Measurements from ENCODE around the gene DMWD.

Gene DMWD

DNA sequence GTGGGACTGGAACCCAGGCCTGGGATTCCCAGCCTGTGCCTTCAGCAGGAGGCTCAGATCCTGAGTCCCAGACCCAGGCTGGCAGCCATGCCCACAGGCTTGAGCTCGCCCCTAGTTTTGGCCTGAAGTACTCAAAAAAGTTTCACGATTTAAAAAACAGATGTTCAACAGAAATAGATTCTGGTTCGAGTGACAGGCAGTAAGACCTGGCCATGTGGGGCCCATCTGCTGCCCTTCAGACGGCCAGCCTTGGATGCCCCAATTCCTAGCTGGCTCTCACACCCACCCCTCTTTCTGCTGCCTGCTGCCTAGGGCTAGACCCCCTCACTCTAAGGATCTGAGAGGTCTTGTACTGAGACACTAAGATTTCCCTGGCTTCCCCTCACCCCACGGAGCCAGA, 7.5 kb downstream of the DMWD start:
- DNase-seq: no peak

DNA sequence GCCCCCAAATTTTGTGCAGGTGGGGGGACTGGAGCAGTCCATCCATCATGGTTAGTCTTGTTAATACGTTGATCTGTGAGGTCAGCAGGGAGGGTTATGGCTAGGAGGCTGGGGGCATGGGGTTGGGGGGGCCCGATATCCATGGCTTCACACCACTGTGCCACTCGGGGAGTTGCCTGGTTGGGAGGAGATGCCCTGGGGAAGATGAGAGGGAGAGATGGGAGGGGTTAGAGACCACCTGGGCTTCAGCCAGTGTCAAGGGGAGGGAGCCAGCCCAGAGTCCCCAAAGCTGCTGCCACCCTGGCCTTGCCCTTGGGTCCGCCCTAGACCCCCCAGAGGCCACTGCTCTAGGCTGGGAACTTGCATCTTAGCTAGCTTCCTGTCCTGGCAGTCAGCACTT, 8.5 kb downstream of the DMWD start:
- no peak for DNase-seq

GRCh38 chr19:45782820-45783785, 9.5 kb downstream of the DMWD start:
- DNase-seq: no peak

GRCh38 chr19:45782162-45782691, 10.4 kb downstream of the DMWD start, which contains the start of gene DMPK:
Gene DMPK (minus strand): TSS chr19:45782490. CDS start chr19:45782352, 138 bp downstream.
- no peak for DNase-seq

DNA sequence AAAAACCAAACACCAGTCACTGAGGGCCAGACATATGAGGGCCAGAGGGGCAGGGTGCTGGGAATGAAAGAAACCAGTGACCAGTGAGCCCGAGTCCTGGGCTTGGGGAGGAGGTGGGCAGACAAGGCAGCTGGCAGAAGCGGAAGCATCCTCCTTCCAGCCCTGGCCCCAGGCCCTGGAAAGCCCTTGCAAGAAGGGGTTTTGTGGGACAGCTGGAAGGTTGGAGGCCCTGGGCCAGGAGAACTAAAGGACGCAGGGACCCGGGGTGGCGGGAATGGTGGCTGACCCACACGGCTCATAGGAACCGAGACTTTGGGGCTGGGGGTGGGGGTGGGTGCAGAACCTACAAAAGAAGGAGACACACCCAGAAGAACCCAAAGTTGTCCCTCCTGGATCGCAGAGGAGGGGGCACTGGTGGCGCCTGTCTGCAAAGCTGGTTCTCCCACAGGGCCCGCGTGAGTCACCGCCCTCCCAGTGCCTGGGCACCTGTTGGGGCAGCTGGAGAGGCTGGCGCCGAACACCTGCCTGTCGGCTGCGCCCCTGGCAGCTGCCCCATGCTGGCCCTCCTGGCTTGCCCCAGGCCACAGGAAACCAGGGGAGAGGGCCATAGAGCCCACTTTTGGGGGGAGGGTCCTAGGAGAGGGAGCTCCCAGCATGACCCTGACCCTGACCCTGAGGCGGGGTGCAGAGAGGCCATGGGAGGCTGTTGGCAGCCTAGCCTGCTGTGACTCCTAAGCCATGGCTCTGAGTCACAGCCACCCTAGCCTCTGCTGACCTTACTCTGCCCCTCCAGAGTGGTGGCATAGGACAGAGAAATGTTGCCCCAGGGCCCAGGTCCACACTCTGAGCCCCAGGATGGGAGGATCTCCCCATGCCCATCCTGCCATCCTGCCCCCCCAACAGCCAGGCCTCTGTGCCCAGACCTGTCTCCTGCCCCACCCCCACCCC, 11.2 kb downstream of the DMWD start:
- DNase-seq: no peak

GRCh38 chr19:45780448-45781213, 12.0 kb downstream of the DMWD start:
- DNase-seq: no peak

- no peak for DNase-seq
Measured at GRCh38 chr19:45780146-45780447, 12.5 kb downstream of the DMWD start.

DNA sequence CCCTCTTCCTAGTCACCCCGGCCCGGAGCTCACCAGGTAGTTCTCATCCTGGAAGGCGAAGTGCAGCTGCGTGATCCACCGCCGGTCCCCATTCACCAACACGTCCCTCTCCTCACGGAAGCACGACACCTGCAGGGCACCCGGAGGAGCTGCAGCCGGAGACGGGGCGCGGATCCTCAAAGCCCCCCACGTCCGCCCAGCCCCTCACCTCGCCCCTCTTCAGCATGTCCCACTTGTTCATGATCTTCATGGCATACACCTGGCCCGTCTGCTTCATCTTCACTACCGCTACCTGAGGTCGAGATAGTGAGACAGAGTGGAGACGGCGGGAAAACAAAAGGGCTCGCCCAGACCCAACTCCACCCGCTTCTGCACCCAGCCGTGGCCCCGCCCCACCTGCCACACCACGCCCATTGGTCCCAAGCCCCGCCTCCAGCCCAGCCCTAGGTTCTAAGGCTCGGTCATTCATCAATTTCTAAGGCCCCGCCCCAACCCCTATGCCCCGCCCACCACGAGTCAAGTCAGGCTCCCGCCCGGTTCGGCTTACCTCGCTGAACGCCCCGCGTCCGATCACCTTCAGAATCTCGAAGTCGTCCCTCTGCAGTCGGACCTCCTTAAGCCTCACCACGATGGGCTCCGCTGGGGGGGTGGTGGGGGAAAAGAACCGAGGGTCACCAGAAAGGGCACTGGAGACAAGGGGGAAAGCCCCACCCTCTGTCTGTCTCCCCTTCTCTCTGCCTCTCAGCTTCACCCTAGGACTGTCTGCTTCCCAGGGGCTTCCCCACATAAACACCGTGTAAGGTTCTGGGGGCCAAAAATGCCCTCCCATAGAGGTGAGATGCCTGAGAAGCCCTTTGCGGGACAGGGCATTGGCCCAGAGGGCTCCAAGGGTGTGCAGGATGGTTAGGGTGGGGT, 13.2 kb downstream of the DMWD start:
- peak; percentile 84 for DNase-seq

DNA sequence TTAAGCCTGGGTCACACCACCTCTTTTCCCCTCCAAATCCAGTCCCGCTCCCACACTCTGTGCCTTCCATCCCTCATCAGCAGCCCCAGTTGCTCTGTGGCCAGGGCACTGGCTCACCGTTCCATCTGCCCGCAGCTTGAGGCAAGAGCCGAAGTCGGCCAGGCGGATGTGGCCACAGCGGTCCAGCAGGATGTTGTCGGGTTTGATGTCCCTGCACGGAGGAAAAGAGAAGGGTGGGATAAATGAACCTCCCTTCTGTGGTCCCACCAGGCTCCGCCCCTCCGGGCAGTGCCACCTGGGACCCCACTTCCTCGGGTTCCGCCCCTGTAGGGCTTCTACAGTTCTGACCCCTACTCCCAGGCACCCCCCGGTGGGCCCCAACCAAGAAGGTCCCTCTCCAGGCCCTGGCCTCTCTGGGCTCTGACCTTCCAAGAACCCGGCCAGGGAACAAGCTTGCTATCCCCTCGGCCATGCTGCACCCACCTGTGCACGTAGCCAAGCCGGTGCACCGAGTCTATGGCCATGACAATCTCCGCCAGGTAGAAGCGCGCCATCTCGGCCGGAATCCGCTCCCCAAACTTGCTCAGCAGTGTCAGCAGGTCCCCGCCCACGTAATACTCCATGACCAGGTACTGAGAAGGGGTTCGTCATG, 14.5 kb downstream of the DMWD start:
- no peak for DNase-seq

- no peak for DNase-seq
Measured at GRCh38 chr19:45777395-45777961, 15.2 kb downstream of the DMWD start.

DNA sequence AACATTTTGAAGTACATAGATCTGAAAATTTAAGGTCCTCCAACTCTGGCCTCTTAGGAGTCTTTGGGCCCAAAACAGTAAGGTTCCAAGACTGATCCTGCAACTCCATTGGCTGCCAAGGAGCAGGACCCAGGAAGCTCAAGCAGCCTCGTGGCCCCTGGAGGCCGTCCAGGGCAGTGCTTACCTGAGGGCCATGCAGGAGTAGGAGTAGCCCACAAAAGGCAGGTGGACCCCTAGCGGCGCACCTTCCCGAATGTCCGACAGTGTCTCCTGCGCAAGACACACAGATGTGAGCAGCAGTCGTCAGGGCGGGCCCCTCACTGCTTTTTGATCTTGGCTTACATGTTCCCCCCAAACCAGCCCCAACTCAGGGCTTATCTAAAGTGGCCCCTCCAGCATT, 17.9 kb downstream of the DMWD start:
- DNase-seq: no peak

- no peak for DNase-seq
Measured at GRCh38 chr19:45773384-45773783, 19.3 kb downstream of the DMWD start.

- DNase-seq: no peak
Measured at GRCh38 chr19:45772912-45773311, 19.7 kb downstream of the DMWD start.

DNA sequence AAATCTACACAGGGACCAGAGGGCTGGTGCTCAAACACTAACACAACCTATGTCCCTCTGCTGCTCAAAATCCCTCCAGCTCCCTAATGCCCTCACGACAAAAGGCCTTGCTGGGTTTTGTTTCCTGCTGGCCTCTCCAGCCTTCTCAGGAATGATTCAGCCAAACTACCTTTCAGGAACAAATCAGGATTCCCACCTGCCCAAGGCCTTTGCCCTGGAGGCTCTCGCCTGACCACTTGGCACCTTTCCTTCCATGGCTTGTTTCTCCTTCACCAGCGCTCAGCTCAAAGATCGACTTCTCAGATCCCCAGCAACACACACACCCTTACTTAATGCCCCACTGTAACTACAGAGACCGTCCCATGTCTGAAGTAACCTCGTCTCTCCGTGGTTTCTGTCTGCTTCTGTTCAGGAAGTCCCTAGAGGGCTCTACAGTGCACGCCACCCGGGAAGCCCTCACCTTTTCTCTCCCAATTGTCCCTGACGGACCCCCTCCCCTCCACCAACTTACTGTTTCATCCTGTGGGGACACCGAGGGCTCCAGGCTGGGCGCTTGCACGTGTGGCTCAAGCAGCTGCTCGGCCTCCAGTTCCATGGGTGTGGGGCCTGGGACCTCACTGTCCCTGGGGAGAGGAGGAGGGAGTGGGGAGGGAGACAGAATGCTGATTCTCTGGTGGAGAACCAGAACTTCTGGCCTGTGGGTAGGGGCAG, 20.4 kb downstream of the DMWD start:
- no peak for DNase-seq

GRCh38 chr19:45771311-45771933, 21.2 kb downstream of the DMWD start:
- DNase-seq: no peak

- DNase-seq: peak; percentile 90
Measured at GRCh38 chr19:45770192-45771101, 22.2 kb downstream of the DMWD start.

DNA sequence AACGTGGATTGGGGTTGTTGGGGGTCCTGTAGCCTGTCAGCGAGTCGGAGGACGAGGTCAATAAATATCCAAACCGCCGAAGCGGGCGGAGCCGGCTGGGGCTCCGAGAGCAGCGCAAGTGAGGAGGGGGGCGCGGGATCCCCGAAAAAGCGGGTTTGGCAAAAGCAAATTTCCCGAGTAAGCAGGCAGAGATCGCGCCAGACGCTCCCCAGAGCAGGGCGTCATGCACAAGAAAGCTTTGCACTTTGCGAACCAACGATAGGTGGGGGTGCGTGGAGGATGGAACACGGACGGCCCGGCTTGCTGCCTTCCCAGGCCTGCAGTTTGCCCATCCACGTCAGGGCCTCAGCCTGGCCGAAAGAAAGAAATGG, 22.8 kb downstream of the DMWD start:
- DNase-seq: no peak

Data from CD4-positive, alpha-beta T cell treated with Interferon gamma for 1 hour (primary cell).